Neural cell (in vitro differentiated cells): ENCODE results near the gene HYAL1. TPM values are rescaled to one million over a fixed set of nuclear protein-coding genes. Genes with fewer than 3 reads are reported as not detected.

Experiments
- H2AFZ ChIP-seq: fragments of 200-600, 300-800 bp; sonication (generic), shearing (Covaris generic); 2 replicates; pipeline ENCODE4 v1.6.0; 2014; ENCODE audit warnings: low read depth, mild to moderate bottlenecking, antibody characterized with exemption, low read length, moderate library complexity
- H3F3A ChIP-seq: fragments of 200-600 bp; shearing (Covaris generic); 2 replicates; pipeline ENCODE4 v1.6.1; 2016; ENCODE audit warnings: mild to moderate bottlenecking, moderate library complexity, mixed read lengths, antibody characterized with exemption, low read length; ENCODE audit not compliant: insufficient read depth, poor library complexity, severe bottlenecking
- H3K27ac ChIP-seq: fragments of 200-600, 300-800 bp; sonication (generic), shearing (Covaris generic); 2 replicates; pipeline ENCODE4 v1.5.1; 2014; ENCODE audit warnings: mild to moderate bottlenecking, low read length, moderate library complexity
- H3K27me3 ChIP-seq: fragments of 300-800, 200-600 bp; sonication (generic), shearing (Covaris generic); 2 replicates; pipeline ENCODE4 v1.6.0; 2014; ENCODE audit warnings: mild to moderate bottlenecking, low read depth, low read length, moderate library complexity; ENCODE audit not compliant: insufficient read depth
- H3K36me3 ChIP-seq: fragments of 300-800, 200-600 bp; sonication (generic), shearing (Covaris generic); 2 replicates; pipeline ENCODE4 v1.5.1; 2014; ENCODE audit warnings: mild to moderate bottlenecking, antibody characterized with exemption, low read length, moderate library complexity; ENCODE audit not compliant: insufficient read depth
- H3K4me2 ChIP-seq: fragments of 300-800, 200-600 bp; sonication (generic), shearing (Covaris generic); 2 replicates; pipeline ENCODE4 v1.6.0; 2014; ENCODE audit warnings: mild to moderate bottlenecking, low read length
- H3K4me3 ChIP-seq: fragments of 300-800, 200-600 bp; sonication (generic), shearing (Covaris generic); 2 replicates; pipeline ENCODE4 v1.5.1; 2014; ENCODE audit warnings: mild to moderate bottlenecking, low read length, moderate library complexity
- H3K79me2 ChIP-seq: fragments of 200-600 bp; shearing (Covaris generic); replicated peaks from 2 replicates; pipeline ENCODE4 v1.6.0; 2014; ENCODE audit warnings: mild to moderate bottlenecking, low read length, moderate library complexity; ENCODE audit not compliant: insufficient read depth
- H3K9ac ChIP-seq: fragments of 300-800, 200-600 bp; sonication (generic), shearing (Covaris generic); 2 replicates; pipeline ENCODE4 v1.6.1; 2016; ENCODE audit warnings: mild to moderate bottlenecking, low read length, mixed read lengths
- H3K9me2 ChIP-seq: fragments of 200-600 bp; shearing (Covaris generic); 2 replicates; pipeline ENCODE4 v1.6.1; 2016; ENCODE audit warnings: mild to moderate bottlenecking, low read length, mixed read lengths; ENCODE audit not compliant: insufficient read depth
- H3K9me3 ChIP-seq: fragments of 200-600, 300-800 bp; sonication (generic), shearing (Covaris generic); 2 replicates; pipeline ENCODE4 v1.6.1; 2016; ENCODE audit warnings: mild to moderate bottlenecking, mixed run types, low read length, moderate library complexity, mixed read lengths
- H4K20me1 ChIP-seq: fragments of 200-600 bp; shearing (Covaris generic); 2 replicates; pipeline ENCODE4 v1.6.1; 2016; ENCODE audit warnings: mild to moderate bottlenecking, mixed run types; ENCODE audit not compliant: insufficient read depth
- EP300 ChIP-seq: fragments of 450-650 bp; conservative IDR thresholded peaks from 2 replicates; pipeline ENCODE4 v1.6.1; 2014; ENCODE audit warnings: antibody characterized with exemption, mild to moderate bottlenecking, moderate library complexity; ENCODE audit not compliant: poor library complexity, severe bottlenecking
- EZH2 ChIP-seq: fragments of 200-600, 300-800 bp; shearing (Covaris generic), sonication (generic); IDR thresholded peaks from 2 replicates; pipeline ENCODE4 v1.6.1; 2014; ENCODE audit warnings: antibody characterized with exemption, low read length, borderline replicate concordance, mild to moderate bottlenecking; ENCODE audit not compliant: insufficient read depth, poor library complexity, severe bottlenecking
- MXI1 ChIP-seq: fragments of 450-650 bp; conservative IDR thresholded peaks from 2 replicates; pipeline ENCODE4 v1.6.1; 2014; ENCODE audit warnings: antibody characterized with exemption, mild to moderate bottlenecking; ENCODE audit not compliant: poor library complexity, severe bottlenecking
- POLR2AphosphoS5 ChIP-seq: IDR thresholded peaks from 2 replicates; pipeline ENCODE4 v1.6.1; 2012
- RAD21 ChIP-seq: fragments of 450-650 bp; conservative IDR thresholded peaks from 2 replicates; pipeline ENCODE4 v1.6.1; 2014; ENCODE audit warnings: antibody characterized with exemption, mild to moderate bottlenecking, moderate library complexity
- SMC3 ChIP-seq: fragments of 450-650 bp; conservative IDR thresholded peaks from 2 replicates; pipeline ENCODE4 v1.6.1; 2014; ENCODE audit warnings: antibody characterized with exemption, mild to moderate bottlenecking, moderate library complexity; ENCODE audit not compliant: poor library complexity
- TAF1 ChIP-seq: IDR thresholded peaks from 2 replicates; pipeline ENCODE4 v1.6.1; 2012; ENCODE audit warnings: low read depth
- polyA plus RNA-seq: library from polyadenylated mRNA; depleted of rRNA; stranded (reverse); fragments of >200 nt; gene quantifications from 2 replicates; pipeline ENCODE4 v1.2.3, GENCODE V29; 2014
- TF ChIP-seq, protein P1 (sequence below): fragments of 450-650 bp; IDR thresholded peaks from 2 replicates; pipeline ENCODE4 v1.5.1; 2014; ENCODE audit warnings: antibody characterized with exemption, mild to moderate bottlenecking, moderate library complexity; ENCODE audit not compliant: poor library complexity, severe bottlenecking
- TF ChIP-seq, protein P2 (sequence below): IDR thresholded peaks from 2 replicates; pipeline ENCODE4 v1.6.1; 2012; ENCODE audit warnings: borderline replicate concordance

Gene HYAL1
- polyA plus RNA-seq, 1 donor from 2014 or later, result 2.2 TPM

DNA sequence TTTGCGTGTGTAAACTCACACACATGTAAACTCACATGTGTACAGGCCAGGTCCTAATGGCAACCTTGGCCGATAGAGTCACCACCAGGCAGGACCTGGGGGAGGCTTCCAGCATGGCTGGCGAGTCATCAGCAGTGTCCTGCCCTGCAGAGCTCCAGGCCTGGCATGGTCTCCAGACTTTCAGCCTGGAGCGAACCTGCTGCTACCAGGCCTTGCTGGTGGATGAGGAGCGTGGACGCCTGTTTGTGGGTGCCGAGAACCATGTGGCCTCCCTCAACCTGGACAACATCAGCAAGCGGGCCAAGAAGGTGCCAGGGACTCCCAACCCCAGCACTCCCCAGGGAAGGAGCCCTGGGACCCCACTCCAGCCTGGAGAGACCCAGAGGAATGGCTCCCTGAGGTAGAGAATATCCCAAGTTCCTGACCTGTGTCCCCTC lies 33.4 kb downstream of the HYAL1 start:
- Histone ChIP-seq H3K79me2 (no peaks in the 10 kb centered on the region), H3K27me3 (peaks cover 11% of the 10 kb centered on the region), H4K20me1 (no peaks in the 10 kb centered on the region), H3K27ac (no peak overlapping the region), H2AFZ (no peak overlapping the region), H3F3A (no peaks in the 10 kb centered on the region), H3K4me2 (no peak overlapping the region), H3K4me3 (no peak overlapping the region), H3K36me3 (no peaks in the 10 kb centered on the region), H3K9ac (no peak overlapping the region), H3K9me3 (no peaks in the 10 kb centered on the region), H3K9me2 (no peaks in the 10 kb centered on the region)
- TF ChIP-seq MXI1, result no peak
- TF ChIP-seq, protein P1, sequence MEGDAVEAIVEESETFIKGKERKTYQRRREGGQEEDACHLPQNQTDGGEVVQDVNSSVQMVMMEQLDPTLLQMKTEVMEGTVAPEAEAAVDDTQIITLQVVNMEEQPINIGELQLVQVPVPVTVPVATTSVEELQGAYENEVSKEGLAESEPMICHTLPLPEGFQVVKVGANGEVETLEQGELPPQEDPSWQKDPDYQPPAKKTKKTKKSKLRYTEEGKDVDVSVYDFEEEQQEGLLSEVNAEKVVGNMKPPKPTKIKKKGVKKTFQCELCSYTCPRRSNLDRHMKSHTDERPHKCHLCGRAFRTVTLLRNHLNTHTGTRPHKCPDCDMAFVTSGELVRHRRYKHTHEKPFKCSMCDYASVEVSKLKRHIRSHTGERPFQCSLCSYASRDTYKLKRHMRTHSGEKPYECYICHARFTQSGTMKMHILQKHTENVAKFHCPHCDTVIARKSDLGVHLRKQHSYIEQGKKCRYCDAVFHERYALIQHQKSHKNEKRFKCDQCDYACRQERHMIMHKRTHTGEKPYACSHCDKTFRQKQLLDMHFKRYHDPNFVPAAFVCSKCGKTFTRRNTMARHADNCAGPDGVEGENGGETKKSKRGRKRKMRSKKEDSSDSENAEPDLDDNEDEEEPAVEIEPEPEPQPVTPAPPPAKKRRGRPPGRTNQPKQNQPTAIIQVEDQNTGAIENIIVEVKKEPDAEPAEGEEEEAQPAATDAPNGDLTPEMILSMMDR, result no peak
- no peak for TF ChIP-seq POLR2AphosphoS5
- TF ChIP-seq TAF1, result no peak
- no peak for TF ChIP-seq RAD21

- no peaks in the 10 kb centered on the region for H4K20me1 ChIP-seq
- no peak overlapping the region for H3K9ac ChIP-seq
- H3K9me2 ChIP-seq, result no peaks in the 10 kb centered on the region
- no peak for TF ChIP-seq RAD21
- TF ChIP-seq TAF1, result no peak
- TF ChIP-seq POLR2AphosphoS5, result no peak
- TF ChIP-seq, protein P2, sequence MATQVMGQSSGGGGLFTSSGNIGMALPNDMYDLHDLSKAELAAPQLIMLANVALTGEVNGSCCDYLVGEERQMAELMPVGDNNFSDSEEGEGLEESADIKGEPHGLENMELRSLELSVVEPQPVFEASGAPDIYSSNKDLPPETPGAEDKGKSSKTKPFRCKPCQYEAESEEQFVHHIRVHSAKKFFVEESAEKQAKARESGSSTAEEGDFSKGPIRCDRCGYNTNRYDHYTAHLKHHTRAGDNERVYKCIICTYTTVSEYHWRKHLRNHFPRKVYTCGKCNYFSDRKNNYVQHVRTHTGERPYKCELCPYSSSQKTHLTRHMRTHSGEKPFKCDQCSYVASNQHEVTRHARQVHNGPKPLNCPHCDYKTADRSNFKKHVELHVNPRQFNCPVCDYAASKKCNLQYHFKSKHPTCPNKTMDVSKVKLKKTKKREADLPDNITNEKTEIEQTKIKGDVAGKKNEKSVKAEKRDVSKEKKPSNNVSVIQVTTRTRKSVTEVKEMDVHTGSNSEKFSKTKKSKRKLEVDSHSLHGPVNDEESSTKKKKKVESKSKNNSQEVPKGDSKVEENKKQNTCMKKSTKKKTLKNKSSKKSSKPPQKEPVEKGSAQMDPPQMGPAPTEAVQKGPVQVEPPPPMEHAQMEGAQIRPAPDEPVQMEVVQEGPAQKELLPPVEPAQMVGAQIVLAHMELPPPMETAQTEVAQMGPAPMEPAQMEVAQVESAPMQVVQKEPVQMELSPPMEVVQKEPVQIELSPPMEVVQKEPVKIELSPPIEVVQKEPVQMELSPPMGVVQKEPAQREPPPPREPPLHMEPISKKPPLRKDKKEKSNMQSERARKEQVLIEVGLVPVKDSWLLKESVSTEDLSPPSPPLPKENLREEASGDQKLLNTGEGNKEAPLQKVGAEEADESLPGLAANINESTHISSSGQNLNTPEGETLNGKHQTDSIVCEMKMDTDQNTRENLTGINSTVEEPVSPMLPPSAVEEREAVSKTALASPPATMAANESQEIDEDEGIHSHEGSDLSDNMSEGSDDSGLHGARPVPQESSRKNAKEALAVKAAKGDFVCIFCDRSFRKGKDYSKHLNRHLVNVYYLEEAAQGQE, result no peak
- no peak for TF ChIP-seq MXI1
- TF ChIP-seq, protein P1, result no peak
- TF ChIP-seq EZH2, result no peak
- no peak for TF ChIP-seq EP300
- no peak for TF ChIP-seq SMC3
- no peaks in the 10 kb centered on the region for H3K79me2 ChIP-seq
- H3K27ac ChIP-seq, result no peak overlapping the region
- H3F3A ChIP-seq, result no peaks in the 10 kb centered on the region
- H3K4me2 ChIP-seq, result no peak overlapping the region
- peaks cover 6% of the 10 kb centered on the region for H3K27me3 ChIP-seq
- no peaks in the 10 kb centered on the region for H3K36me3 ChIP-seq
- no peak overlapping the region for H3K4me3 ChIP-seq
- no peaks in the 10 kb centered on the region for H3K9me3 ChIP-seq
- no peak overlapping the region for H2AFZ ChIP-seq
These were observed 33.9 kb downstream of the HYAL1 start for GRCh38 chr3:50269460-50269859.
